GM18858 (cell line): ENCODE data around the gene GRM4.

Experiments
- ATAC-seq: cut with Tn5 transposase; IDR thresholded peaks from one replicate; pipeline ENCODE4 v1.9.1; 2021; ENCODE audit not compliant: unreplicated experiment

The GRM4 gene

DNA sequence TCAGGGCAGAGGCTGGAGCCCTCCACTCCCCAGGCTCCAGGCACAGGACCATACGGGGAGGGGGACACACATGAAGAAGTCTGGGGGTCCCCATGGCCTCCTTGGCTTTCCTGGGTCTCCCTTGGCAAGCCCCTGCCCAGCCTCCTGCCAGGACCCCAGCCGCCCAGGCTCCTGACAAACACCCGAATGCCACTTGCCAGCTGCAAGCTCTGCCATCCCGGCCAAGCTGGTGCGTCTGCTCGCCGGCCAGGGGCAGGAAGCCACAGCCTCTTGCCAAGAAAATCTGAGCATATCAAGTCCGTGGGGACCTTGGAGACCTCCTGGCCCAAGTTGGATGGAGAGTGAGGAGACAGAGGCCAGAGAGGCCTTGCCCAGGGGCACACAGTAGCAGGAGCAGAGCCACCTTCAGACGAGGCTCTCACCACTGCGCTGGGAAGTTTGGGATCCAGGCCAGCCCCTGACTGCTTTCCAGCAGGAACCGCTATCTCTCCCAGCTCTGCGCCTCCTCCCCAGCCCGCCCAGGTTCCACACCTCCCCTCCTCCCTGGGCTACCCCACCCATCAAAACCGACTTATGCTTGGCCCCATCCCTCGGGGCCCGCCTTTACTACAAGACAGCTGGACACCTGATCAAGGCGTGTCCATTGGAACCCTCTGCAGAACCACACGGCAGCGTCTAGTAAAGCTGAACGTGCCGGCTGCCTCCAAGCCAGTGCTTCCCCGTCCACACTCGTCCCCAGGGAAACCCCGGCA lies 80.2 kb downstream of the GRM4 start:
- no peak for ATAC-seq

DNA sequence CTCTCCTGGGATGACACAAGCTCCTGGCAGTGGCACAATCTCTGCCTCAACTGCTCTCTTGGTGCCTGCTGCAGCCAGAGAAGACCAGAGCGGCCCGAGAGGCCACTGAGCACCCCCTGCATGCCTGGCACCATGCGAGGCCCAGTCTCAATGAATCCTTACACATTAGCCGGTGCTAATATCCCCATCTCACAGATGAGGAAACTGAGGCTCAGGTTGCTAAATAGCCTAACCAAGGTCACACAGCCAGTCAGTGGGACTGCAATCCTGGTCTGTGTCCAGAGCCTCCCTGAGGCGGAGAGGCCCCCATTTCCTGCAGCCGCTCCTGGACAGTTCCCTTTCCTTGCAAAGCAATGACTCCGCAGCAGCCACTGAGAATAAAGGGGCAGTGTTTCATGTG lies 81.2 kb downstream of the GRM4 start:
- ATAC-seq, result no peak

DNA sequence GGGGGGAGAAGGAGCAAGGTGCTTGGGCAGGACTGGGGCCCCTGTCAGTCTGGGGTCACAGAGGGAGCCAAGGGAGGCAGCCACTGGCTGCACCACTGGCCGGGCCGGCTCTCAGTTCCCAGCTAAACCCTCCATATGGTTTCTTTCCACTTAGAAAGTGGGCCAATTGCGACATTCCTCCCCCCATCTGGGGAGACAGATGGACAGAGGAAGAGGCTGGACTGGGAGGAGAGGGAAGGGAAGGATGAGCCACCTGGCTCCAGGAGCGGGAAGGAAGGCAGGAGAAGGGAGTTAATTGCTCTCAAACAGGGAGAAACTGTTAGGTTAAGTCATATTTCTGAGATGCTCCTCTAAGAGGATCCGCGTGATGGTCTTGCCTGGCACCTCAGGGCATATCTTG lies 82.2 kb downstream of the GRM4 start:
- no peak for ATAC-seq

DNA sequence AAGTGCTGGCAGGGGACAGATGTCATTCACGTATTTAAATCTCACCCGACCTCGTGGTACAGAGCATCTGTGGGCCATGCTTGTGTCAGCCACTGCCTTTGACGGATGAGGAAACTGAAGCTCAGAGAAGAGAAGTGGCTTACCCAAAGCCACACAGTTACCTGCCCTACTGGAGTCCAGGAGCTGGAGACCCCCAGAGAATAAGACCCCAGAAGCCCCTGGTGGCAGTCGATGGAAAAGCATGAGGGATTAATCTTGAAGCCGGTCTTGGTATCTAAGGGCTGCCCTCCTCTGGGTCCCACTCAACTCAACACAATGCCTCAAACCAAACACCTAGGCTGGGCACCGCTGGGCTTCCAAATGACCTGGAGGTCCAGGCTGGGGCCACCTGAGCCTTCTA lies 83.1 kb downstream of the GRM4 start:
- no peak for ATAC-seq

DNA sequence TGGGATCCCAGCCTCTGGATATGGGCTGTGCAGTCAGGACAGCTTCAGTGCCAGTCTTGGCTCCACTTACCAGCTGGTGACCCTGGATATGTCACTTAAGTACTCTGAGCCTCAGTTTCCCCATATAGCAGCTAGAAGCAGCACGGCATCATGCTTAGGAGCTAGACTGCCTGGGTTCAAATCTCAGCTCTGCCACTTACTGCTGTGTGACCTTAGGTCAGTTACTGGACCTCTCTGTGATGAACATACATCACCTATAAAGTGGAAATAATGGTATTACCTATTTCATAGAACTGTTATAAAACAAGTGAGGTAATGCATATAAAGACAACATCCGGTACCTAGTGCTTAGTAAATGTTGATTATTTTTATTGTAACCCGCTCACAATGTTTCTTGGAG lies 83.7 kb downstream of the GRM4 start:
- no peak for ATAC-seq

DNA sequence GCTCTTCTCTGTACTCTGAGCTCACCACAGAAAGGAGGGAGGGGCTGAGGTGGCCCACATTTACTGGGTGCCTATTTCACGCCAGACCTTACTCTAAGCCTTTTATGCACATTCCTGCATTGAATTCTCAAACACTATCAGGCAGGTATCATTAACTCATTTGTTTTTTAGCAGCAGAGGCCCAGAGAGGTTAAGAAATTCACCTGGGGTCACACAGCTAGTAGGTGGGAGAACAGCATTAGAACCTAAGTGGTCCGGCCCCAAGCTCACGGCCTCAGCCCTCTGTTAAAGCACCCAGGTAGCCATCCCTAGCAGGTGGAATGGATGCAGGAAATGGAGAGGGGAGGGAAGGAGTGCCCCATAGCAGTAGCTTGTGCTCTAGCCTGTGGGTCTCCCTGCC lies 84.5 kb downstream of the GRM4 start:
- no peak for ATAC-seq

DNA sequence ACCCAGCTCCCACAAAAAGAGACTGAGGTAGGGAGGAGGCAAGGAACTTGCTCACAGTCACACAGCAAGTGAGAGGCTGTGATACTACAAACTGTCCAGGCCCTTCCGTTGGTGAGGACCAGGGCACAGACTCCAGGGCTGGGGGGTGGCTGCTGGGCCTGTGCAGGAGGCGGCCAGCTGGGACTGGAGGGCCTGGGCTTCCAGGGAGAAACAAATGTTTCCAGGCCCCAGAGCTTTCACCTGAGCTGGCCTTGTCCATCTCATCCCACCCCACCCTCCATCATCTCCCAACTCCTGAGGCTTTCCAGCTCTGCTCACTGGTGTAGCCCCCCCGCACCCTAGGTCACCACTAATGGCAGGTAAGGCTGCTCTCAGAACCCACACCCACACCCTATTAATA lies 86.0 kb downstream of the GRM4 start:
- no peak for ATAC-seq

DNA sequence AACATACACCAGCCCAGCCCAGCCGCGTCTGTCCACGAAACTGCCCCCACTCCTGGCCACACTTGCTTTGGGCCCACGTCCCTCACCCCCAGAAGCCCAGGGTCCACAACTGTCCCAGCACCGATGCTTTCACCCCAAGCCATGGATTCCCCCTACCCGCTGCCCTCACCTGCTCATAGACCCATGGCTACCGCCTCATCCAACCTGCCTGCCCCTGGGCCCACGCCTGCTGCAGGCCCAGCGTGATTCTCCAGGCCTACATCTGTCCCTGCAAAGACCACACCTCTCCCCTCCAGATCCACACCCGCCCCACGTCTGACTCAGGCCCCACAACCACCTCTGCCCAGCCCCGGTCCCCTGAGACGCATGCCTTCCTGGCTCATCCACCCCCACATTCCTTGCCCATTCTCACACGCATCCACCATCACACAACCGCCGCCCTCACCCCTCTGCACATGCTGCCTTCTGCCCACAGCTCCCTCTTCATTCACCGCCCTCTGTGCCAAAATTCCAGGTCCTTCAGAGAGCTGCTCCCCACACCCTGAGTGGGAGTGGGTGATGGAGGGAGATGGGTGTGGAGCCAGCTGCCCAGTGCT lies 86.7 kb downstream of the GRM4 start:
- no peak for ATAC-seq

DNA sequence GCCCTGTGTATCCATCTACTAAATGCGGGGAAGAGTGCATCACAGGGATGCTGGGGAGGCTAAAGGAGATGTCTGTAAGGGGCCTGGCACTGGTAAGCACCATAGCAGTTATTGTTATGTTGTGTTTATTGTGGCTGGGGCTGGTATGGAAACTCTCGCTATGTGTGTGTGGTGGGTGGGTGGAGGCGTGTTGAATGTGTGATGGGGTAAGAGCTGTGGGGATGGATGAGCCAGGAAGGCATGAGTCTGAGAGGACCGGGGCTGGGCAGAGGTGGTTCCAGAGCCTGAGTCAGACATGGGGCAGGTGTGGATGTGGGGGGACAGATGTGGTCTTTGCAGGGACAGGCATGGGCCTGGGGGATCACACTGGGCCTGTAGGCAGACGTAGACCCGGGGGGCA lies 88.1 kb downstream of the GRM4 start:
- ATAC-seq, result no peak

DNA sequence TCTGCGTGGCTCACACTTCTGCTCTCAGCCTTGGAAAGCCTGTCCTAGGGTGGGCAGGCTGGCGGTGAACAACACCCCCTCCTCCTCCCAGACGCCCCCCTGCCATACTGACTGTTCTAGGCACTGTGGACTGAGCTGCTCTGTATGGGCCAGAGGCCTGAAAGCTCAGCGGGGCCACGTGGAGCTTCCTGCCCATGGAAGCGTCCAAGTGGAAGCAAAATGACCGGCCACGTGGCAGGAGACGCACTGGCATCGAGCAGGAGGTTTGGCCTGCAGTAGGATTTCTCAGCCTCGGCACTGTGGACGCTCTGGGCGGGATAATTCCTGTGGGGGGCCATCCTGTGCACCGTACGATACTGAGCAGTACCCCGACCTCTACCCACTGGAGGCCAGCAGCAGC lies 88.7 kb downstream of the GRM4 start:
- ATAC-seq, result no peak

DNA sequence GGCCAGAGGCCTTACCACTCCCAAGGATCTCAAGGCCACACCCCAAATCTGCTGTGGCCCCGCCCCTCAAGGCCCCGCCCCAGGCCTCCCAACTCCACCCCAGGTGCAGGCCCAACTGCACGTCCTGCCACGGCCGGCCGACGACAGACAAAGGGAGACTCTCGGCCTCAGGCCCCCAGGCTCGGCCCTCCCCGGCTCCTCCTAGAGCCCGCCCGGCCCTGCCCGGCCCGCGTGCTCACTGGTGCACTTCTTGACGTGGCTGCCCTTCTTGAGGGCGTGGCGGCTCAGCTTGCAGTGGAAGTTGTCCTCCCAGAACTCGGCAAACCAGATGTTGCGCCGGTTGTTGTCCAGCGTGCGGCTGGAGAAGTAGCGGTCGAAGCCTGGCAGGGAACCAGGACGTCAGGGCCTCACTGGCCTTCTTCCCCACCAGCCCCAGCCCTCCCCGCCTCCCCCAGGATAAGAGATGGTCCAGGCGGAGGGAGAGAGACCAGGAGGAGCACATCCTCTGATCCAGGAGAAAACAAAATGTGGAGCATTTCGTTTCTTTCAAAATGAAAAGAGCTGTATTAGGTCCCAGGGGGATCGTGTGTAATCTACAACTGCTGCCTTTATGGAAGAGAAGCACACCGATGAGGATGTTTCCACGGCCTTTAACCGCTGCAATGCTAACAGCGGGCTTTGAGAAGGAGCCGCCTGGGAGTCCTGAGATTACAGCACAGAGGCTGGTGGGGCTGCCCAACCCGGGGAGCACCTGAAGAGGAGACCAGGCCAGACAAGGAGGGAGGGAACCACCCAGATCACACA lies 89.4 kb downstream of the GRM4 start:
- no peak for ATAC-seq

DNA sequence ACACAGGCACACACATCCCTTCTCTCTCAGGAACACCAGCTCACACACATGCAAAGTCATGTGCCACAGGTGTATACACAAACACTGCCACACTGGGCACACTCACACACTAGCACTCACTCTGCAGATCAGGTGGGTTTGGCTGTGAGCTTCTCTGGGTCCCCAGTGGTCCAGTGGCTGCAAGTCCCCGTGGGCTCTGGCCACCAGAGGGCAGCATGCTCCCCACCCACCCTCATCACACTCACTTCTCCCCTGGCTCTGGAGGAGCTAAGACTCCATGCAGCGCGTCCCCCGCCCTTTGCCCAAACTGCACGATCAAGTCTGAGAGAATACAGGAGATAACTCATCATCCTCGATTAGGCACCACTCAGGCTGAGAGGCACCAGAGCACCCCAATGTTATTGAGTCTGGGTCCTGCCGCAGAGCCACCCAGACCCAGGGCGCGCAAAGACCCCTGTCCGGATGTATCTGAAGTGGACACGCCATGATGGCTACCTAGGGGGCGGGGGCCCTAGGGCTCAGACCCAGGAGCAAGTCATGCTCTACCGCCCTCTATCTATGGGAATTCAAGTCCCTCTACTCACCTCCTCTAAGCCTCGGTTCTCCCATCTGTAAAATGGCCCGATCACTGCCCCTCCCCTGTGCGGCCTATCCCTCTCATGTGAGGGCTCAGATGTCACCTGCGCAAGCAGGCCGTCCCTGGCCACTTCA lies 90.5 kb downstream of the GRM4 start:
- no peak for ATAC-seq

DNA sequence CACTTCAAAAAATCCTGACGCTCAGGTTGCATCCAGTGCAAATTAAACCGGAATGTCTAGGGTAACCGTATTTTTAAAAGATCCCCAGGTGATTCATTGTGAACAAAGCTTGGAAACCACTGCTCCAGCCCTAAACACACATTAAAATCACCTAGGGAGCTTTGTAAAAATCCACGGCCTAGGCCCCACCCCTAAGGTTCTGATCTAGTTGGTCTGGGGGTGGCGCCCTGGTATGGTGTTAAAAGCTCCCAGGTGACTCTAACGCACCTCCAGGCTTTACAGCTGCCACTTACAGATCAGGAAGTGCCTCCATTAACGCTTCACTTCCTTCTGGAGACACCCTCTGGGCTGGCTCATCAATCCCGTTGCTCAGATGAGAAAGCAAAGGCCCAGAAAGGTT lies 92.2 kb downstream of the GRM4 start:
- no peak for ATAC-seq

DNA sequence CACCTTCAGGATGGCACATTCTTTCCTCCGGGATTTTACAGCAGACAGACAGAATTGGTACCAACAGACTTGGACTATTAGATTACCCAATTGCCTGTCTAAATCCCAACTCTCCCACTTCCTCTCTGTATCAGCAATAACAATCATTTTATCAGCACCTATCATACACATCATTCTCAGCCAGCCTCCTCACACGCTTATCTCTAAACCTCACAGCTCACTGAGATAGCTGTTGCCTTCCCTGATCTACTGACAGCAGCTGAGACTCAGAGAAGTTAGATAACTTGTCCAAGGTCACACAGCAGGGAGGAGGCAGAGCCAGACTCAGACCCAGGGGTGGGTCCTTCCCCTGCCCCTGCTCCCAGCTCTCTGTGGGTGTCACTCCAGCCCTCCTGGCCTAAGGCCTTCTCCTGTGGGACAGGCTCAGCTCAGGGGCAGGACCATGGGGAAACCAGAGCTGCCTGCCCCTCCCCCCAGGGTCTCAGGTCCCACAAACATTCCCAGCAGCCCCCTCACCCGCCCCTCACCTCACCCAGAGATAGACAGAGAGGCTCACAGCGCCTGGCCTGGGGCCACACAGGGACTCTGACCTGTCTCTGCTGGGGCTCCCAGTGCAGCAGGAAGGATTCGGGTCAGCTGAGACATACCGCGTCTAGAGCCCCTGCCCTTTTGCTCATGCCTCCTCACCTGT lies 92.8 kb downstream of the GRM4 start:
- ATAC-seq, result no peak

DNA sequence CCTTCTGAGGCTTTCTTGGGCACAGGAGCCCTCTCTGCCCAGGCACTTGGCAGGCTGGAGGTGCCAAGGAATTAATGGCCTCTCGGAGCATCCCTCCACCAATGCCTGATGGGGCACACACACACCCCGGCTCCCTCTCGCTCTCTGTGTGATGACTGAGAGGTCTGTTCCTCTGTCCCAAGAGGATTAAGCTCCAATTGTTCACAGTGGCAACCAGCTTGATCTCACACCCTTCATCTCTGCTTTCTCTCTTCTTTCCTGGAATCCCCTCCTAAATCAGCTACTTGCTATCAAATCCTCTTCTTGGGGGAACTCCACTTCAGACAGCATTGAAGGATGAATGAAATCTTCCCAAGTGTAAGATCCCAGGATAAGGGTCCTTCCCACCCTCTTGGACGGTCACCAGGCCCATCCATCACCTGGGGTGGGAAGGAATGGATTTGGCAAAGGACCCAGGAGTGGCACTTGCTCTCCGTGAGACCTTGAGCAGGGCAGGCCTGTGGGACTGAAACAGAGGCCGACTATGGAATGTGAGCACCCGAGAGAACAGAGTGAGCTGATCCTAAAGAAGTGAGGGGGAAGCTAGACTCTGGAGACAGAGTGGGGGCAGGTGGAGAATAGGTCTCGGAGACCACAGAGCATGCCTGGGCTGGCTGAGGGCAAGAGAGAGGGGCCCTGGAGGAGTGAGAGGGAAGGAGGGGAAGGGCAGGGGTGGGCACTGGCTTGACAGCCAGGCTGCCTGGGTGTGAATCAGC lies 93.6 kb downstream of the GRM4 start:
- no peak for ATAC-seq

DNA sequence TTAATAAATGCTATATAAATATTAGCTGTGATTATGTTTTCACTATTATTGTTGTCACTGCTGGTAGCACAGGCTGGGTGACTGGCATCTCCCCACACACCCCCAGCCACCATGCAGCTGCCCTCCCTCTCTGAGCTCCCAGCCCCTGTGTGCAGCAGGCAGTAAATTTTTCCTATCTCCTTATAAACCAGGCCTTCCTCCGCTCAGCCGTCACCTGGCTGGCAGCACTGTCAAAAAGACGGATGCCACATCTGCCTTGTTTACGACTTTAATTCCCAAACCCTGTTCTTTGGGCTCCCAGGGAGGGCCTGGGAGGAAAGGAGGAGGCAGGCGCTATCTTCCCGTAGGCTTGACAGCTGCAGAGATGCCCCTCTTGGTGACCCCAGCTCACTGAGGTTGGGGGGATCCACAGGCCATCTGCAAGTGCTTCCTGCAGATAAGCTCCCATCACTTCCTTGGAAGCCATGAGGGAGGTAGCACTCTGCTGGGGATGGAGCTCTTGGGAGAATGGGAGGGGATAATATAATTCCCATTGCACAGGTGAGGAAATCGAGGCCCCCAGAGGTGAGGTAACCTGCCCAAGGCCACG lies 94.5 kb downstream of the GRM4 start:
- ATAC-seq, result no peak

DNA sequence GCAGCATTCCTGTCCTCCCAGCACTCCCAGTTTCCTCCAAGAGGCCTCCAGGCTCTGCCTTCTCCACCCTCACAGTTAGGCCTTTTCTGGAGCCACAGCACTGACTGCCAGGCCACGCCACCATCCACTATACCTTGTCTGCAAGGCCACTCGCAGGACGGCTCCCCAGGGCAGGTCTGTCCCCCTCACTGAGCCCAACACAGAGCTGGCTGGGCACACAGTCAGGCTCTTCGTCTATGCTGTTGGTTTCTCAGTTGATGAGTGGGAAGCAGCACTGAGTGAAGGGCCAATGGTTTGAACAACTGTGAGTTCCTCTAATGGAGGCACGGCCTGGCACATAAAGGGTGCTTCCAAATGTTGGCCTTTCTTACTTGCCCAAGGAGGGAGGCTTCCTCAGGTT lies 95.2 kb downstream of the GRM4 start:
- no peak for ATAC-seq

DNA sequence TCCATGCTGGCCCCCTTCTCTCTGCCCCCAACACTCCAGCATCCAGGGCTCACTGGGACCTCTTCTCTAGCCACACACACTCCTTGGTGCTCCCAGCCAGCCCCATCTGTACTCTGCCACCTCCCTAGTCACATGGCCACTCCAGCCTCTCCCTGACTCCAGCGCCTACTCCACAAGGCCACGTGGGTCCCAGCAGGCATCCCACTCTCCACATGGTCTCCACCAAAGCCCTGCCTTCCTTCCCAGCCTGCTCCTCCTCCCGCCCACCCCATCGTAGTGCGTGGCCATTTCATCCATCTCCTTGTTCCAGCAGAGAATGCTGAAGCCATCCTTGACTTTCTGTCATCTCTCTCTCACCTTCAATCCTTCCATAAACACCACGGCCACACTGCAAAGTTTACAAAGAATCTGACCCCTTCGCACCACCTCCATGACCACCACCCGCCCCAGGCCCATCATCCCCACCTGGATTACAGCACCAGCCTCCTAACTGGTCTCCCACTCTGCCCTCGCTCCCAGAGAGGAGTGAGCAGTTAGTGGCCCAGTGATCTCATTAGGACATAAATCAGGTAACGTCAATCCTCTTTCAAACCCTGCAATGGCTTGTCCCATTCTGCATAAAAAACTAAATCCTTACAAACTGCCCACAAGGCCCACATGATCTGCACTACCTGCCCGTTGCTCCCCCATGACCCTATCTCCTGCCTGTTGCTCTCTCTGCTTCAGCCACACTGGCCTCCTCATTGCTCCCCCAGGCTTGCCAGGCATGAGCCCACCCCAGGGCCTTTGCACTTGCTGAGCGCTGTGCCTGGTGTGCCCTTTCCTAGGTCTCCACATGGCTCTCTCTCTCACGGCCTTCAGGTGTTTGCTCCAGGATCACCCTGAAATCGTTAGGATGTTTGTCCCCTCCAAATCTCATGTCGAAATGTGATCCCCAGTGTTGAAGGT lies 96.2 kb downstream of the GRM4 start:
- no peak for ATAC-seq
